ENCODE data around the gene DENND2A. TPM values are rescaled to one million over a fixed set of nuclear protein-coding genes. Genes with fewer than 3 reads are reported as not detected.
A peak's percentile ranks its signal among the peaks of the same experiment; 100 is the strongest.

The DENND2A gene
- total and polyA plus RNA-seq, 11 donors, result 4.6 to 17.9 (median 10.0) TPM

GRCh38 chr7:140638173-140638791 lies 2.3 kb downstream of the DENND2A start:
- peak overlapping the region in 11 of 12 donors; percentile 81 to 98 (median 96) for H3K27ac ChIP-seq
- H3K4me3 ChIP-seq, result peak overlapping the region in 8 of 12 donors; percentile 67 to 87 (median 75)

GRCh38 chr7:140637400-140637799 lies 3.2 kb downstream of the DENND2A start:
- peaks cover 0 to 29% (median 0%) of the 10 kb centered on the region in 9 donors for H3K27me3 ChIP-seq
- no peaks in the 10 kb centered on the region for H3K36me3 ChIP-seq
- no peak for TF ChIP-seq CTCF (IDR thresholded peaks at IDR 0.05)
- peak in 1 of 2 donors; percentile 28 for TF ChIP-seq POLR2A (IDR thresholded peaks at IDR 0.05)
- ATAC-seq (no peak), DNase-seq (peak in 1 of 5 donors; percentile 22)
- H3K4me1 ChIP-seq, result peaks cover 3 to 86% (median 57%) of the 10 kb centered on the region in 12 donors
- H3K9me3 ChIP-seq, result no peaks in the 10 kb centered on the region
- peak overlapping the region in 11 of 12 donors; percentile 12 to 98 (median 96) for H3K27ac ChIP-seq
- 32 to 58% (median 43%) methylated on average over 2 to 3 of the region's 3 CpGs for WGBS, 4 donors
- H3K4me3 ChIP-seq, result no peak overlapping the region
- intact Hi-C loops (cut with DNase I), result loop anchor here in 3 of 10 donors (5.0 kb wide), 2 partner anchors 35 to 40 kb away; no protein-coding TSS in a partner anchor

More at GRCh38 chr7:140638173-140638791, 2.3 kb downstream of the DENND2A start:
- Histone ChIP-seq H3K27me3 (peaks cover 0 to 29% (median 0%) of the 10 kb centered on the region in 9 donors), H3K9me3 (no peaks in the 10 kb centered on the region), H3K4me1 (peaks cover 3 to 78% (median 55%) of the 10 kb centered on the region in 12 donors), H3K36me3 (no peaks in the 10 kb centered on the region)
- intact Hi-C loops (cut with DNase I), result loop anchor here in 4 of 10 donors (2.0 to 5.0 kb wide), 3 partner anchors 31 to 41 kb away; no protein-coding TSS in a partner anchor
- TF ChIP-seq POLR2A (IDR thresholded peaks at IDR 0.05), result no peak
- TF ChIP-seq CTCF (IDR thresholded peaks at IDR 0.05), result peak in 2 of 12 donors; percentile 10 to 24
- ATAC-seq (peak in 1 of 4 donors; percentile 26), DNase-seq (peak in 1 of 5 donors; percentile 44)
- 55 to 69% (median 60%) methylated on average over 6 of the region's 6 CpGs for WGBS, 4 donors

- peaks cover 0 to 23% (median 0%) of the 10 kb centered on the region in 9 donors for H3K27me3 ChIP-seq
- intact Hi-C loops (cut with DNase I), result loop anchor here in 3 of 10 donors (5.0 kb wide), 2 partner anchors 34 to 39 kb away; no protein-coding TSS in a partner anchor
- ATAC-seq (no peak), DNase-seq (no peak)
- no peaks in the 10 kb centered on the region for H3K36me3 ChIP-seq
- 57 to 63% (median 59%) methylated on average over 5 of the region's 5 CpGs for WGBS, 4 donors
- H3K9me3 ChIP-seq, result no peaks in the 10 kb centered on the region
- H3K4me1 ChIP-seq, result peaks cover 3 to 90% (median 58%) of the 10 kb centered on the region in 12 donors
- no peak for TF ChIP-seq POLR2A (IDR thresholded peaks at IDR 0.05)
- no peak for TF ChIP-seq CTCF (IDR thresholded peaks at IDR 0.05)
- peak overlapping the region; percentile 42 to 75 (median 58) for H3K27ac ChIP-seq
- H3K4me3 ChIP-seq, result no peak overlapping the region
Observed at GRCh38 chr7:140635816-140636215, 4.8 kb downstream of the DENND2A start.

- TF ChIP-seq CTCF (IDR thresholded peaks at IDR 0.05), result no peak
- no peak for TF ChIP-seq POLR2A (IDR thresholded peaks at IDR 0.05)
- ATAC-seq (peak in 3 of 4 donors; percentile 9 to 46 (median 16)), DNase-seq (peak in 1 of 5 donors; percentile 19)
- no peaks in the 10 kb centered on the region for H3K9me3 ChIP-seq
- peaks cover 0 to 20% (median 0%) of the 10 kb centered on the region in 9 donors for H3K27me3 ChIP-seq
- WGBS, 4 donors, result 13 to 27% (median 18%) methylated on average over 5 of the region's 5 CpGs
- peak overlapping the region; percentile 42 to 75 (median 58) for H3K27ac ChIP-seq
- no peaks in the 10 kb centered on the region for H3K36me3 ChIP-seq
- no peak overlapping the region for H3K4me3 ChIP-seq
- intact Hi-C loops (cut with DNase I), result loop anchor here in 3 of 10 donors (5.0 kb wide), 2 partner anchors 33 to 38 kb away; no protein-coding TSS in a partner anchor
- H3K4me1 ChIP-seq, result peaks cover 3 to 94% (median 58%) of the 10 kb centered on the region in 12 donors
Observed at GRCh38 chr7:140635345-140635744, 5.3 kb downstream of the DENND2A start.
